ENCODE data around the gene PNMA8C.
"Not testable (repeated sequence)": the region's sequence is repeated elsewhere in the genome, so short reads cannot be mapped to it uniquely, and the experiment has no call there.

Gene PNMA8C

GRCh38 chr19:46388311-46389095 lies 40.2 kb downstream of the PNMA8C start:
- DNase-seq, result no peak

GRCh38 chr19:46387713-46388130 lies 41.0 kb downstream of the PNMA8C start:
- no peak for DNase-seq

DNA sequence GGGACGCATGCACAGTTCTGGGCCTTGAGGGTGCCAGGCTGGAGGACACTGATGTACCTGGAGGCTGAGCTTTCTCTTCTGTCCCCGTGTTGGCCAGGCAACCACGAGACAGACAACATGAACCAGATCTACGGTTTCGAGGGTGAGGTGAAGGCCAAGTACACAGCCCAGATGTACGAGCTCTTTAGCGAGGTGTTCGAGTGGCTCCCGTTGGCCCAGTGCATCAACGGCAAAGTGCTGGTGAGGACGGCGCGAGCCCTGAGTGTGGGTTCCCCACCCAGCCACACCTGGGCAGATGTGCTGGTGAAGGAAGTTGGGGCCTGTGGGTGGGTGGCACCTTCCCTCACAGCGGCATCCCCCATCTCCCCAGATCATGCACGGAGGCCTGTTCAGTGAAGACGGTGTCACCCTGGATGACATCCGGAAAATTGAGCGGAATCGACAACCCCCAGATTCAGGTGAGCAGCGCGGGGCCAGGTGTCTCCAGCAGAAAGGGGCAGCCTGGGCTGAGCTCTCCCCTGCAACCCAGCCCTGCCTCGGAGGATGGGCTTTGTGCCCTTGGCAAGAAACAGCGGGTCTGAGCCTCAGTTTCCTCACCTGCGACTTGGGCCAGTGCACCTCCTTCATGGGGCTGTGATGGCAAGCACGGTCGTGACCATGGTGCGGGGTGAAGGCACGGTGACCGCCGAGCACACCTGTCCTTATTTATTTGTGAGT lies 41.6 kb downstream of the PNMA8C start:
- no peak for DNase-seq

- no peak for DNase-seq
Observed at GRCh38 chr19:46386151-46386550, 42.6 kb downstream of the PNMA8C start.

GRCh38 chr19:46385636-46386035 lies 43.1 kb downstream of the PNMA8C start:
- no peak for DNase-seq

DNA sequence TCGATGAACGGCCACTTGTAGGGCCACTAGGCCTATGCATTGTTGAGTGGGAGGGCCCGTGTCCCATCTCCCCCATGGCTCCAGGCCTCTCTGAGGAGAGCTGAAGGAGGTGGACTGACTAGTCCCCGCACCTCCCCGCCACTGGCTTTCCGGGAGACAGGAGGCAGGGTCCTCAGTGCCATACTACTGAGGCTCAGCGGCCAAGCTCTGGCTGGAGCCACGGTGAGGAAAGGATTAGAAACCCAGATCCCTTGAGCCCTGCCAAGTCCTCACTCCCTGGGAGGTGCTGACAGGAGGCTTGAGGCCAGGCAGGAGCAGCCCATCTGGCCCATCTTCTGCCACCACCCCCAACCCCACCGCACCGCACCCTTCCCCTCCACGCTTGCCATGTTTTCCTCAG lies 44.3 kb downstream of the PNMA8C start:
- no peak for DNase-seq

DNA sequence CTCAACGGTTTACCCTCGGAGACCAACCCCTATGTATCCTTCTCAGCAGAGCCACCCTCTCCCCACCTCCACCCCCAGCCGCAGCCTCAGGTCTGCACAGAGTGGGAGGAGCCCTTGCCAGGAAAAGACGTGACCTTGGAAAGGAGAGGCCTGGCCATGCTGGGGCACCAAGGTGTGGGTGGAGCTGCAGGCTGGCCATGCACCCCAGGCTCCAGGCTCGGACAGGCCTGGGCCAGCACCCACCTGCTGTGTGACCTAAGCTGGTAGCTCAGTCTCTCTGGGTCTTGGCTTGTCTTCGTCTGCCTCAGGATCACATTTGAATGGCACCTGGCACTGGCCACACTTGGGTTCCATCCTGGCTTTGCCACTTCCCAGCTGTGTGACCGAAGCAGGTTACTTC lies 44.9 kb downstream of the PNMA8C start:
- DNase-seq, result no peak

GRCh38 chr19:46383171-46383815 lies 45.4 kb downstream of the PNMA8C start:
- DNase-seq, result no peak

- DNase-seq, result no peak
Observed at GRCh38 chr19:46381756-46382345, 46.9 kb downstream of the PNMA8C start.

DNA sequence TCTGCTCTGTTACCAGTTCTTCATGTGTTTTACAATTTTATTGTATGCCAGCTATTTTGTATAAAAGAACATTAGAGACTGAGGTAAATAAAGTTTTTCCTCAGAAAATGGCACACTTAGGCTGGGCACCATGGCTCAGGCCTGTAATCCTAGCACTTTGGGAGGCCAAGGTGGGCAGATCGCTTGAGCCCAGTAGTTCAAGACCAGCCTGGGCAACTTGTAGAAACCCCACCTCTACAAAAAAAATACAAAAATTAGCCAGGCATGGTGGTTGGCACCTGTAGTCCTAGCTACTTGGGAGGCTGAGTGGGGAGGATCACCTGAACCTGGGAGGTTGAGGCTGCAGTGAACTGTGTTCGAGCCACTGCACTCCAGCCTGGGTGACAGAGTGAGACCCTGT lies 47.4 kb downstream of the PNMA8C start:
- no peak for DNase-seq

GRCh38 chr19:46380690-46381089 lies 48.0 kb downstream of the PNMA8C start:
- no peak for DNase-seq

DNA sequence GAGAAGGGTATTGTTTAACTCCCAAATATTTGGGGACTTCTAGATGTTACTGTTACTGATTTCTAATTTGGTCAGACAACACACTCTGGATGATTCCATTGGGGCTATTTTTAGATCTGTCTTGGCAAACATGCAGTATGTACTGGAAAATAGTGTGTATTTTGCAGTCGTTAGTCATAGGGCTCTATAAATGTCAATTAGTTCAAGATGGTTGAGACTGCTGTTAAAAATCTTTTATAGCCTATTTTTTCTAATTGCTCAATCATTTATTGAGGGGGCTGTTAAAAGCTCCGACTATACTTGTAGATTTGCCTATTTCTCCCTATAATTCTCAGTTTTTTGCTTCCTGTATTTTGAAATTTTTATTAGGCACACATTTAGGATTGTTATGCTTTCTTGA lies 50.5 kb downstream of the PNMA8C start:
- no peak for DNase-seq

DNA sequence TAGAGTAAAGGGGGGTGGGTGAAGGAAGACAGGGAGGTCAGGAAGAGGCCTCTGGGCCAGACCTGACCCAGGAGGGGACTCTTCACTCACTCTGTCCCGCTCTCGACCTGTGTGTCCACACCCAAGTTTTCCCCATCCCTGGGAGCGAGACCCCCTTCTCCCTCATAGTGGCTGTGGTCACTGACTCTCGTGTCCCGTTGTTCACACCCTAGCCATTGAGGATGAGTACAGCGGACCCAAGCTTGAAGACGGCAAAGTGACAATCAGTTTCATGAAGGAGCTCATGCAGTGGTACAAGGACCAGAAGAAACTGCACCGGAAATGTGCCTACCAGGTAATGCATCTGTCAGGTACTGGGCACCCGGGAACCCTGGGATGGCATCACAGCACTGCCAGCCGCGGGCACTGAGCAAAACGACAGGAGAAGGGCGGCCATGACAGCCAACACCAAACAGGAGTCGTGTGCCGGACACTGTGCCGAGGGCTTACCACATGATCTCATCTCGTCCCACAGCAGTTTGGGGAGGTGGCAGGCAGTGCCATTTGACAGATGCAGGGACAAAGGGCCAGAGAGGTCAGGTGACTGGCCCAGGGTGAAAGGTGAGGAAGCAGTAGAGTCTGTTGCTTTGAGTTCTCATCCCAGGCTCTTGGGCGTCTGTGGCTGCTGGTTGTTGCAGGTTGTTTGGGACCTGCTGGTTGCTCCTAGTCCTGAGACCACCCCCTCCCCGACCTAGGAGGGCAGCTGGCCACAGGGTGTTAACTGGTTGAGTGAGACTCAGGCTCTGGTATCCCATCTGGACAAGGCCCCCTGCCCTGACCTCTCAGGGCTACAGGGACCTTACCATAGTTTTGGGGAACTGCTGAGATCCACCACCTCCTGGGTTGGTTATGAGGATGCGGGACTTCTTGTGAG lies 52.2 kb downstream of the PNMA8C start:
- no peak for DNase-seq

GRCh38 chr19:46375476-46376067 lies 53.2 kb downstream of the PNMA8C start:
- DNase-seq, result not testable (repeated sequence)

All from activated CD8-positive, alpha-beta memory T cell treated with anti-CD3 and anti-CD28 coated beads, Interleukin-2, amount 50 U/mL, for 4 hours (primary cell).